ENCODE measurements around the gene SIPA1L3.

SIPA1L3 gene

GRCh38 chr19:38201731-38202130, 294.7 kb downstream of the SIPA1L3 start:
- no peak for DNase-seq

GRCh38 chr19:38202504-38202903, 295.5 kb downstream of the SIPA1L3 start:
- no peak for DNase-seq

- DNase-seq: no peak
Observed at GRCh38 chr19:38203197-38203596, 296.2 kb downstream of the SIPA1L3 start.

- DNase-seq: peak; percentile 24
Observed at GRCh38 chr19:38204096-38204495, 297.1 kb downstream of the SIPA1L3 start.

- DNase-seq: peak; percentile 90
Observed at GRCh38 chr19:38204728-38205127, 297.7 kb downstream of the SIPA1L3 start.

- DNase-seq: no peak
Observed at GRCh38 chr19:38206006-38206745, 299.2 kb downstream of the SIPA1L3 start.

GRCh38 chr19:38206928-38207327, 299.9 kb downstream of the SIPA1L3 start:
- DNase-seq: no peak

- DNase-seq: no peak
Observed at GRCh38 chr19:38207543-38207942, 300.5 kb downstream of the SIPA1L3 start.

GRCh38 chr19:38208571-38208970, 301.6 kb downstream of the SIPA1L3 start:
- no peak for DNase-seq

- DNase-seq: no peak
Observed at GRCh38 chr19:38209152-38209551, 302.1 kb downstream of the SIPA1L3 start.

GRCh38 chr19:38209671-38210457, 302.9 kb downstream of the SIPA1L3 start:
- DNase-seq: no peak

GRCh38 chr19:38210458-38210987, 303.5 kb downstream of the SIPA1L3 start:
- DNase-seq: no peak

GRCh38 chr19:38211151-38211591, 304.2 kb downstream of the SIPA1L3 start:
- no peak for DNase-seq

- DNase-seq: no peak
Observed at GRCh38 chr19:38211766-38212165, 304.8 kb downstream of the SIPA1L3 start.

- DNase-seq: no peak
Observed at GRCh38 chr19:38213469-38213868, 306.5 kb downstream of the SIPA1L3 start.

- DNase-seq: no peak
Observed at GRCh38 chr19:38213911-38214625, 307.1 kb downstream of the SIPA1L3 start.

- DNase-seq: no peak
Observed at GRCh38 chr19:38216785-38217641, 310.0 kb downstream of the SIPA1L3 start.

GRCh38 chr19:38218204-38218603, 311.2 kb downstream of the SIPA1L3 start:
- no peak for DNase-seq

- no peak for DNase-seq
Observed at GRCh38 chr19:38219221-38219620, 312.2 kb downstream of the SIPA1L3 start.

GRCh38 chr19:38221421-38221820, 314.4 kb downstream of the SIPA1L3 start:
- no peak for DNase-seq

GRCh38 chr19:38221919-38222830, 315.2 kb downstream of the SIPA1L3 start:
- DNase-seq: no peak
